ENCODE data around the gene SAT1.

- TF ChIP-seq REST (IDR thresholded peaks at IDR 0.05; ENCODE audit: insufficient replicate concordance, low read depth): no peak
- TF ChIP-seq, protein P1, sequence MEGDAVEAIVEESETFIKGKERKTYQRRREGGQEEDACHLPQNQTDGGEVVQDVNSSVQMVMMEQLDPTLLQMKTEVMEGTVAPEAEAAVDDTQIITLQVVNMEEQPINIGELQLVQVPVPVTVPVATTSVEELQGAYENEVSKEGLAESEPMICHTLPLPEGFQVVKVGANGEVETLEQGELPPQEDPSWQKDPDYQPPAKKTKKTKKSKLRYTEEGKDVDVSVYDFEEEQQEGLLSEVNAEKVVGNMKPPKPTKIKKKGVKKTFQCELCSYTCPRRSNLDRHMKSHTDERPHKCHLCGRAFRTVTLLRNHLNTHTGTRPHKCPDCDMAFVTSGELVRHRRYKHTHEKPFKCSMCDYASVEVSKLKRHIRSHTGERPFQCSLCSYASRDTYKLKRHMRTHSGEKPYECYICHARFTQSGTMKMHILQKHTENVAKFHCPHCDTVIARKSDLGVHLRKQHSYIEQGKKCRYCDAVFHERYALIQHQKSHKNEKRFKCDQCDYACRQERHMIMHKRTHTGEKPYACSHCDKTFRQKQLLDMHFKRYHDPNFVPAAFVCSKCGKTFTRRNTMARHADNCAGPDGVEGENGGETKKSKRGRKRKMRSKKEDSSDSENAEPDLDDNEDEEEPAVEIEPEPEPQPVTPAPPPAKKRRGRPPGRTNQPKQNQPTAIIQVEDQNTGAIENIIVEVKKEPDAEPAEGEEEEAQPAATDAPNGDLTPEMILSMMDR (IDR thresholded peaks at IDR 0.05; ENCODE audit: insufficient read depth, low read length): no peak
- no peak for TF ChIP-seq GABPA (IDR thresholded peaks at IDR 0.05; ENCODE audit: low read depth)
These were observed 39.4 kb downstream of the SAT1 start for GRCh38 chrX:23822397-23822796.
